HG03135 (cell line): Measurements from ENCODE around the gene MOV10L1.
"Not testable (repeated sequence)": the region's sequence is repeated elsewhere in the genome, so short reads cannot be mapped to it uniquely, and the experiment has no call there.

Source experiments
- ATAC-seq: cut with Tn5 transposase; IDR thresholded peaks from one replicate; pipeline ENCODE4 v1.9.1; 2021; ENCODE audit warnings: mild to moderate bottlenecking, moderate library complexity; ENCODE audit not compliant: unreplicated experiment

Gene MOV10L1

DNA sequence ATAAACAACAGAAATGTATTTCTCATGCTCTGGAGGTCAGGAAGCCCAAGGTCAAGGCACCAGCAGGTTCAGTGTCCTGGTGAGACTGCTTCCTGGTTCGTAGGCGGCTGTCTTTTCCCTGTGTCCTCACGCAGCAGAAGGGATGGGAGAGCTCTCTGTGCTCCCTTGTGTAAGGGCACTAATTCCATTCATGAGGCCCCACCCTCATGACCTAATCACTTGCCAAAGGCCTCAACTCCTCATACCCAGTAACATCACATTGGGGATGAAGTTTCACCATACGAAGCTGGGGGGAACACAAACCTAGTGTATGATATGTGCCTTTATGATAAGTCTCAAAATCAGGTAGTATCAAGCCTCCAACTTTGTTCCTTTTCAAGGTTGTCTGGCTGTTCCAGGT lies 42.1 kb downstream of the MOV10L1 start:
- ATAC-seq = no peak

DNA sequence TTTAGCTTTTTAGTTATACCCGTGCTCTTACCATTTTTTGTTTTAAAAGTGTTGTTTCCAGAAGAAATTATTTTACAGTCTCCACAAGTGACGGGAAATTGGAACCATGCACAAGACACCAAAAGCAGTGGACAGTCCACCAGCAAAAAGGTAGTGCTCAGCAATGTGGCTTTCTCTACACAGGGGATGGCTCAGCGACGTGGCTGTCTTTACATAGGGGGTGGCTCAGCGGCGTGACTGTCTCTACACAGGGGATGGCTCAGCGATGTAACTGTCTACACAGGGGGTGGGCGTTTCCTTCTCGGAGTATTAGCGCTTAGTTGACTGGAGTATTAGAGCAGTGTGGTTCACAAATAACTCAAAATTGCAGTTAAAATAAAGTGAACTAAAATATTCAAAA lies 44.7 kb downstream of the MOV10L1 start:
- no peak for ATAC-seq

DNA sequence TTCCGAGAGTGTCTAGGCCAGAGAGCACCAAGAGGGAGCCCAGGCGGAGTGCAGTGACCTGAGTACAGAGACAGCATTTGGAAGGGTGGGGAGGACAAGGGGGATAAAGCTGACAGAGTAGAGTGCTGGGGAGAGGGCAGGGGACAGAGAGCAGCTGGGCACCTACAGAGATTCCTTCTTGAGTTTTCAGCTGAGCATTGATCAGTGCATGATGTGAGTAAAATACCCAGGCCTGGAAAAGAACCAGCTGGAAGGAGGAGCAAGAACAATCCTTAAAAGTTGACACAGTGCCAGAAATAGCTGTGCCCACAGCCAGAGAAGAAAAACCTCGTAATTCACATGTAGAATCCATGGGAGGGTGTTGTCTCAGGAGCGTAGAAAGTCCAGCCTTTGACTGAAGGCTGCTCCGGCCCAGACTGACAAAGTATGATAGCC lies 46.8 kb downstream of the MOV10L1 start:
- ATAC-seq = no peak

DNA sequence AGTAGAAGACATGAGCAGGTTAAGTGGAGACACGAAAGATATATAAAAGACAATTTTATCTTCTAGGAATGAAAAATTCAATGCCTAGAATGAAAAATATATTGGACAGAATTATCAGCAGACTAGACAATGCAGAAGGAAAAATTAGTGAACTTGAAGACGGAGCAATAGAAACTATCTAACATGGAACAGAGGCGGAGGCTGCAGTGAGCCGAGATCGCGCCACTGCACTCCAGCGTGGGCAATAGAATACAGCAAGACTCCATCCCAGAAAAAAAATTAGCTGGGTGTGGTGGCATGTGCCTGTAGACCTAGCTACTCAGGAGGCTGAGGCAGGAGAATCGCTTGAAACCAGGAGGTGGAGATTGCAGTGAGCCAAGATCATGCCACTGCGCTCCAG lies 47.5 kb downstream of the MOV10L1 start:
- not testable (repeated sequence) for ATAC-seq

DNA sequence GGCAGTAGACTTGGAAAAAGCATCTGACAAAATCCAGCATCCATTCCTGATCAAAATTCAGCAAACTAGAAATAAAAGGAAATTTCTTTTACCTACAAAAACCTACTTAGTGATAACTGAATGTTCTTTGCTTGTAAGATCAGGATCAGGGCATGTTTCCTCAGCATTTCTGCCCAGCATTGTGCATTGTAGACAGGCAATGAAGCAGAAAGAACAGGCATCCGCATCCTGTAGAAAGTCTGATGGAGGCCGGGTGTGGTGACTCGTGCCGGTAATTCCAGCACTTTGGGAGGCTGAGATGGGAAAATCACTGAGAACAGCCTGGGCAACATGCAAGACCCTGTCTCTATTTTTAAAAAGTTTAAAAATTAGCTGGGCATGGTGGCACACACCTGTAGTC lies 48.2 kb downstream of the MOV10L1 start:
- no peak for ATAC-seq

DNA sequence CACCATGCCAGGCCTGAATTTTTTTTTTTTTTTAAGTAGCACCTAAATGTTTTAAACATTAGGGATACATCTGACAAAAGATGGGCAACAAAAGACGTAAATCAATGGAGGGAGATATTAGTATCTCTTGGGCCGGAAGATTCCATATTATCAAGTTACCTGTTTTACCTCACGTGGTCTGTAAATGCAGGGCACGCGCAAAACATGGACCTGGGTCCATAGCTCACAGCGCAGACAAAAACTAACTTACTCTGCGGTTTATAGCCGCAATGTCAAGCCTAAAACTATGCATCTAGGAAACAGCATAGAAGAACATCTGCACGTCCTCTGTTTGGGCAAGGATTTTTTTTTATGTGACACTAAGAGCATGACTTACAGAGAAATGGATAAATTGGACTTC lies 49.2 kb downstream of the MOV10L1 start:
- ATAC-seq = no peak

DNA sequence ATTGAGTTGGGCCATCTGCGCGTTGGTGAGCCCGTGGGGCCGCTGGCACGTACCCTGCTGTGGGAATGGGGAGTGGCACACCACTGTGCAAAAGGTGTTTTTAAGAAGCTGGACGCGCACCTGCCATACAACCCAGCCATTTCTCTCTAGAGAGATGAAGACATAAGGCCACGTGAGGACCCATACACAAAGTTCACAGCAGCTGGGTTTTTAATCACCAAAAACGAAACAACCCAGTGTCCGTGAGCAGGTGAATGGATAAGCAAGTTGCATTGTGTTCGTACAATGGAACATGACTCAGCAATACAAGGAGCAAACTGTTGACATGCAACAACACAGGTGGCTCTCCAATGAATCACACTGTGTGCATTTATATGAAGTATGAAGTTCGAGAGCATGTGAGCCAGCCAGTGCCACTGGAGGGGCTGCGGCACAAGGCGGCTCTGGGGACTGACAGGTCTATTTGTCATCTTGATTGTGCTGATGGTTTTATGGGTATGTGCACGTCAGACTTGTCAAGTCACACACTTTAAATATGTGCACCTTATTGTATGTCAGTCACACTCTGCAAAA lies 50.1 kb downstream of the MOV10L1 start:
- no peak for ATAC-seq

DNA sequence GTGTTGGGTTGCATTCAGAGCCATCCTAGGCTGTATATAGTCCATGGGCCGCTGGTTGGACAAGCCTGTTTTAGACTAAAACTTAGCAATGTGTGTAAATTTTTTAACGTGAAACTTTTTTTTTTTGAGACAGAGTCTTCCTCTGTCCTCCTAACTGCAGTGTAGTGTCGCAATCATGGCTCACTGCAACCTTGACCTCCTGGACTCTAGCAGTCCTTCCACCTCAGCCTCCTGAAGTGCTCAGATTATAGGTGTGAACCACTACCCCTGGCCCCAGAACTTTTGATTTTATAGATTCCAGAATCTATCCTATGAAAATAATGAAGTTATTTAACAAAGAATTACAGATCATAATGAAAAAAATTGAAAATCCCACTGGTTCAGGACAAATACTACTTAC lies 50.8 kb downstream of the MOV10L1 start:
- no peak for ATAC-seq

DNA sequence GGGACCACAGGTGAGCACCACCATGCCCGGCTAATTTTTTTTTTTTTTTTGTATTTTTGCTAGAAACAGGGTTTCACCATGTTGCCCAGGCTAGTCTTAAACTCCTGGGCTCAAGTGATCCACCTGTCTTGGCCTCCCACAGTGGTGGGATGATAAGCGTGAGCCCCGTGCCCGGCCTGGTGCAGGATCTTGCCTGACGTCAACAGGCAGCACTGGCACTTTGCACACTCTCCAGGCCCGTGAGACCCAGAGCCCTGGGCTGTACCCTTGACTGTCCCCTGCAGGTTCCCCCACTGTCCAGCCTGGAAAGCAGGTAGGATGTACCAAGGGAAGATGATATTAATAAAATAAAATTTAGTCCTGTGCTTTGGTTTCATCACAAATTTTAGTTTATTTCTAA lies 51.7 kb downstream of the MOV10L1 start:
- no peak for ATAC-seq

DNA sequence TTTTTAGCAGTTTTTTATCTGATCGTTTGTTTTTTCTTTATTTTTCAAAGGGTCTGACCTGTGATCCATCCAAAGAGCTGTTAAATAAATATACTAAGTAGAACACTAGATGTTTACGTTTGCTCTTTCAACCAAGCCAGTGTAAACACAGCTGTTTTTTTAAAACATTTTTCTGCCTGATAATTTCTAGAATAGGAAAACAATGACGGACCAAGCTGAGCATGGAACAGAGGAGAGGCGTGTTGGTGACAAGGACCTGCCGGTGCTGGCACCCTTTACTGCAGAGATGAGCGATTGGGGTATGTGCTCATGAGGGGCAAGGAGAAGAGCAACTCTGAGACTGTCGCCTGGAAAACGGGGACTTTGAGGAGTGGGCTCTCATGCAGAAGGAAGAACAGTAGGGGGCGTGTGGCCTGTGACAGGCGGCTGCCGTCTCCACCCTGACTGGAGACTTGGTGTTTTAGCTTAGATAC lies 52.1 kb downstream of the MOV10L1 start:
- ATAC-seq = no peak

DNA sequence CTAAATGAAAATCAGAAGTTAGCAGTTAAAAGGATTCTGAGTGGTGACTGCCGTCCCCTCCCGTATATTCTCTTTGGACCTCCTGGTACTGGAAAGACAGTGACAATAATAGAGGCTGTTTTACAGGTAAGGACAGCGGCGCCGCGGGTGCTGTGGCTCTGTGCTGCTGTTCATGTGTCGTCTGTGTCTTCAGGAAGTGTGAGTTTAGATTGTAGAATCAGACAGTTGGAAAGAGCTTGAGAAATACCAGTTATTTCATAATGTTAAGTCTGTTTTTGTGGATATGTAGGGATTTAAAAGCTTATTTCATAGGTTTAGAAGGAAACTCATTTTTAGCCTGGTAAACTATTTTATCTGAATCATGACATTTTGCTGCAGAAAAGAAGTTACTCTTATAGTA lies 53.3 kb downstream of the MOV10L1 start:
- ATAC-seq = no peak

DNA sequence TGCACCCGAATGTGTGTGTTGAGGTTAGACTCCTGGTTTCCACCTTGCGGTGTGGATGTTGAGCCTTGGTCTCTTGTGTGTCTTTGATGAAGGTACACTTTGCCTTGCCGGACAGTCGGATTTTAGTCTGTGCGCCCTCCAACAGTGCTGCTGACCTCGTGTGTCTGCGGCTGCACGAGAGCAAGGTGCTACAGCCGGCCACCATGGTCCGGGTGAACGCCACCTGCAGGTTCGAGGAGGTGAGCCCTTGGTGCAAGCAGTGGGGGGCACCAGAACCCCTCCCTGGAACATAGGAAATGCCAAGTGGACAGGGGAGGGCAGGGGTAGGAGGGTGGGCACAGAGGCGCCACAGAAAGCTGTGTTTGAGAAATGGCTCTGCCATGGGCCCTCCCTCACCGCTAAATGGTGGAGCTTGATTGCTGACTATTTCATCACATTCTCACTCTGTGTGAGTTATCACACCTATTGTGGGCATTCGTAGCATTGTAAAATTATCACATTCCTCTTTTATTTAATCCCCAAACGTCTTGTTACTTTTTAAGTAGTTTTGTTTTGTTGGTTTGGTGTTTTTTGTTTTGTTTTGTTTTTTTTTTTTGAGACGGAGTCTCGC lies 54.3 kb downstream of the MOV10L1 start:
- ATAC-seq = no peak

DNA sequence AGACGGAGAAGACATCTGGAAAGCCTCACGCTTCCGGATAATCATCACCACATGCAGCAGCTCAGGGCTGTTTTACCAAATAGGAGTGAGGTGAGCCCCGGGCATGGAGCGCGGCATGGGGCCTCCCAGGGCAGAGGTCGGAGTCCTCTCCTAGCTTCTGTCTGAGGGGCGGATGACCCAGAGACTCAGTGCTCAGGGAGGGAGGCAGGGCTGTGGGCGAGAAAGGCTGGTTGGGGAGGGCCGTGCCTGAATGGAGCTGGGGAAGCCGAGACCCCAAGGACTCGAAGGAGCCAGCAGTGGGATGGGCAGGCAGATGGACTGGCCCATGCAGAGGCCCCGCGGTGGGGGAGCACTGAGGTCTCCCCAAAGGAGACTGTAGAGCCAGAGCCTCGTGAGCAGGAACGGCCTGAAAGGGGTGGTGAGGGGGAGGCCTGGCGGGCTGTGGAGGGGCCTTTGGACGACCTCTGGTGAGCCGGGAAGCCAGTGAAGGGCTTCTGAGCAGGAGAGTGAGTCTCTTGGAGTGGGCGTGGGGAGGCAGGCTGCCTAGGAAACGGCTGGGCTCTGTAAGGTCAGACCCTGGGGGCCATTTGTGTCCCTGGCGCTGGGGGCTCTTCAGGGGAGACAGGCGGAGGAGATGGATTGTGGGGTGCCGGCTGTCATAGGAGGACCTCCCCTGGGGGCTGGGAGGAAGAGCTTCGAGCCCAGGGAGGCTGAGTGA lies 56.1 kb downstream of the MOV10L1 start:
- ATAC-seq = no peak

DNA sequence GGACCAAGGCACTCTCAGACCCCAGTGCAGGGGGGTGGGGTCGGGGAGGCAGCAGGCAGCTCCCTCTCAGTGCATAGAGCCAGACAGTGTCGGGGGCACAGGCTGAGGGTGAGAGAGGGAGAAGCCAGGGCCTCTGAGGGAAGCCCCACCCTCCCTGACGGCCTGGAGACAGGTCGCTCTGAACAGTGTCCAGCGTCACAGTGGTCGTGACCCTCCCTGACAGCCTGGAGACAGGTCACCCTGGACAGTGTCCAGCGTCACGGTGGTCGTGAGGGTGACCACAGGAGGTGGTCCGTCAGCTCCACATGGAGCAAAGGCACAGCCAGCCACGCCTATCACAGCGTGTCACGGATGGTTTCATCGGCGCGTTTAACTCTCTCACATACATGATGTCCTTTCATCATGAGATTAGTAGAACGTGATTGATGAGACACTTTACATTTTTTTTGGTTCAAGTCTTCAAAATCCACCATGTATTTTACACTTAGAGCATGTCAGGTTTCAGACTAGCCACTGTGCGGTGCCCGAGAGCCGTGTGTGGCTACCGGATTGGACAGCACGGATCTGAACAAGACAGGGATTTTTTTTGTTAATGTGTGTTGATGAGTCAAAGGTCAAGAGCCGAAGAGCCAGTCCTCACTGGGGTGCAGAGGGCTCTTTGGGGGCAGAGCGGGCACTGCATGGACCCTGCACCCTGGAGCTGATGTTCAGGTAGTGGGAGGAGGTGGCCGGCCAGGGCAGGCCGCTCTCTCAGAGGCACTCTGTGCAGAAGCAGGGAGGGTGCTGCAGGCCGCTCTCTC lies 56.8 kb downstream of the MOV10L1 start:
- no peak for ATAC-seq

DNA sequence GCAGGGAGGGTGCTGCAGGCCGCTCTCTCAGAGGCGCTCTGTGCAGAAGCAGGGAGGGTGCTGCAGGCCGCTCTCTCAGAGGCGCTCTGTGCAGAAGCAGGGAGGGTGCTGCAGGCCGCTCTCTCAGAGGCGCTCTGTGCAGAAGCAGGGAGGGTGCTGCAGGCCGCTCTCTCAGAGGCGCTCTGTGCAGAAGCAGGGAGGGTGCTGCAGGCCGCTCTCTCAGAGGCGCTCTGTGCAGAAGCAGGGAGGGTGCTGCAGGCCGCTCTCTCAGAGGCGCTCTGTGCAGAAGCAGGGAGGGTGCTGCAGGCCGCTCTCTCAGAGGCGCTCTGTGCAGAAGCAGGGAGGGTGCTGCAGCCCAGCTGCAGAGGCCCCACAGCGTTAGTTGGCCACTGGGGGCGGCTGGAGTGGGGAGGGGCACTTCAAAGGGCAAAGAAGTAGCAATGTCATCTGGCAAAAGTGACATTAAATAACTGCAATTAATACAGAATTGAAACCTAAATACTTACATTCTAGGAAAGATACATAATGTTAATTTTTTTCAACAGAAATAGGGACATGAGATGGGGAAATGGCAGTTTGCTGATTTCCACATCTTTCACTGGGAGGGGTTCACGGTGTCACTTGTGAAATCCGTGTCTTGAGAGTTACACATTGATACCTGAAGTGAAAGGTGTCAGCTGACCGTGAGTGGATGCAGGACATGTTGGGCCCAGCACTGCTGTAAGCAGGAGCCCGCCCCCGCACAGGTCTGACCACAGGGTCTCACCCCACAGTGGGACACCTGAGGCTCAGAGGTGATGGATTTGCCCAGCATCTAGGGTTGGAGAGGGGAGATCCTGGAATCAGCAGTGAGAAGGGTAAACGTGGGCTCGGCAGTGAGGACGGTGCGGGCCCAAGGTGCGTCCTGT lies 57.7 kb downstream of the MOV10L1 start:
- not testable (repeated sequence) for ATAC-seq

DNA sequence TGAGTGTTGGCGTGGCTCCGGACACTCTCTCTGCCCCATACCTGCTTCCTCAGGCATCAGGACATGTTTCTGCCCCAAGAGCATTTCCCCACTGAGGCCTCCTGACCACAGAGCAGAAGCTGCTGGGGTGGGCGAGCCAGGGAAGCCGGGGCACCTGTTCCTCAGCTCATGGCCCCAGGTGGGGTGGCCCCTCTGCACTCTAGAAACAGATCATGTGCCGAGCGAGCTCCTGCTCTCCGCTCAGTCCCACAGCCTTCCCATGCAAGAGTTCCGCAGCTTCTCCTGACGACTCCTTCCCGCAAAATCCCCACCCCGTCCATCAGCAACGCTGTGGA lies 58.3 kb downstream of the MOV10L1 start:
- no peak for ATAC-seq

DNA sequence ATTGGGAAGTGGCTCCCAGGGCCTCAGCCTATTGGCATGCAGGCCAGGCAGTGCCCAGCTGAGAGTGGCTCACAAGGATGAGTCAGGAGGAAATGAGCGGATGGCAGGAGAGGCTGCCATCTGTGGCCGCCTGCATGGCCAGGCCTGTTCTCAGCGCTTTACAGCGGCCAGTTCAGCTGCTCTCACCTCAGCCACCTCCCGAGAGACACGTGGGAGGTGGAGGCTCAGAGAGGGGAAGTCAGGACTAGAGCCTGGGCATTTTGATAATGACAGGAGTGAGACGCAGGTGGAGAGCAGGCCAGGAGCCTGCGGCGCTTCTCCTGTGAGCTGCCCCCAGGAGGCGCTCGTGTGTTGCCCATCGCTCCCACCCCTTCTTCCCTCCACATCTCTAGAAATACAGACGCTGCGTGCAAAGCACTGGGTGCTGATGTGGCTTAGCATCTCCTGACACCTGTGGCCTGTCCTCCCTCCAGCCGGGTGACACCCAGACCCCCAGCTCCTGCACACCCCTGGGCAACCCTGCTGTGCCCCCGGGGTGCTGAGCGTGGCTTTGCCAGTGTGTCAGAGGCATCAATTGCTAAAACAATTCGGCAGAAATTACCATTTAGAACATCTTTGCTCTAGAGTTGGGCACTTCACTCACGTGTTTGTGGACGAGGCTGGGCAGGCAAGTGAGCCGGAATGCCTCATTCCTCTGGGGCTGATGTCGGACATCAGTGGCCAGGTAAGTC lies 59.4 kb downstream of the MOV10L1 start:
- no peak for ATAC-seq

DNA sequence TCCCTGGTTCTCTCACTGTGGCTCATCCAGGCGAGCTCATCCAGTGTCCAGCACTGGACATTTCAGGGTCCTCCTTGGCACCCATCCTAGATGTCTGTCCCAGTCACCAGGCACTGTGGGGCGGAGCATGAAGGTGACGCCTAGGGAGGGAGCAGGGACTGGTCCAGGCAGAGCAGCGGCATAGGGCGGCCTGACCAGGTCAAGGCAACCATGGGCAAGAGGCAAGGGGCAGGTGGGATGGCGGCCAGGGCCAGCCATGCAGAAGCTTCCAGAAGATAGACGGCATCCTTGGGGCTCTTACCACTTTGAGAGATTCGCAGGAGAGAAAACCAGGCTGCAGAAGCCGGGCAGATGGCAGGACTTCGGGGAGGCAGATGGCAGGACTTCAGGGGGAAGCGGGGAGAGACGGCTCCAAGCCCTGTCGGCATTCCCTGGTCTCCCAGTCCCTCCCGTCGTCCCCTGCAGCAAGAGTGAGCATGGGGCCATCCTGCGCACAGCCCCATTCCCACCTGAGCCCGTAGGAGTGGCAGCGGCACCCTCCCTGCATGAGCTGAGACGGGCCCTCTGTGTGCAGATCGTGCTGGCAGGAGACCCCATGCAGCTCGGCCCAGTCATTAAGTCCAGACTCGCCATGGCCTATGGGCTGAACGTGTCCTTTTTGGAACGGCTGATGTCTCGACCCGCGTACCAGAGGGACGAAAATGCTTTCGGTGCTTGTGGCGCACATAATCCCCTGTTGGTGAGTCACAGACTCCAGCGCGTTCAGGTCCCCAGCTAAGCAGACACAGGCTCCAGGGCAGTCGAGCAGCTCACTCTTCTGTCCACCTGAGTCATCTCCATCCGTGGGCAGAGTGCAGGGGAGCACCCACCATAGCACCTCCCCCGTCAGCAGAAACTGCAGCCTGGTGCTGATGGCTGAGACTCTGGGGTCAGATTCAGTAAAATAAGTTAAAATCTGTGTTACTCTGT lies 60.6 kb downstream of the MOV10L1 start:
- no peak for ATAC-seq
